Measurements from ENCODE around the gene ZNF639.
A peak's percentile ranks its signal among the peaks of the same experiment; 100 is the strongest.
"Not testable (repeated sequence)": the region's sequence is repeated elsewhere in the genome, so short reads cannot be mapped to it uniquely, and the experiment has no call there.

The ZNF639 gene, protein sequence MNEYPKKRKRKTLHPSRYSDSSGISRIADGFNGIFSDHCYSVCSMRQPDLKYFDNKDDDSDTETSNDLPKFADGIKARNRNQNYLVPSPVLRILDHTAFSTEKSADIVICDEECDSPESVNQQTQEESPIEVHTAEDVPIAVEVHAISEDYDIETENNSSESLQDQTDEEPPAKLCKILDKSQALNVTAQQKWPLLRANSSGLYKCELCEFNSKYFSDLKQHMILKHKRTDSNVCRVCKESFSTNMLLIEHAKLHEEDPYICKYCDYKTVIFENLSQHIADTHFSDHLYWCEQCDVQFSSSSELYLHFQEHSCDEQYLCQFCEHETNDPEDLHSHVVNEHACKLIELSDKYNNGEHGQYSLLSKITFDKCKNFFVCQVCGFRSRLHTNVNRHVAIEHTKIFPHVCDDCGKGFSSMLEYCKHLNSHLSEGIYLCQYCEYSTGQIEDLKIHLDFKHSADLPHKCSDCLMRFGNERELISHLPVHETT

DNA sequence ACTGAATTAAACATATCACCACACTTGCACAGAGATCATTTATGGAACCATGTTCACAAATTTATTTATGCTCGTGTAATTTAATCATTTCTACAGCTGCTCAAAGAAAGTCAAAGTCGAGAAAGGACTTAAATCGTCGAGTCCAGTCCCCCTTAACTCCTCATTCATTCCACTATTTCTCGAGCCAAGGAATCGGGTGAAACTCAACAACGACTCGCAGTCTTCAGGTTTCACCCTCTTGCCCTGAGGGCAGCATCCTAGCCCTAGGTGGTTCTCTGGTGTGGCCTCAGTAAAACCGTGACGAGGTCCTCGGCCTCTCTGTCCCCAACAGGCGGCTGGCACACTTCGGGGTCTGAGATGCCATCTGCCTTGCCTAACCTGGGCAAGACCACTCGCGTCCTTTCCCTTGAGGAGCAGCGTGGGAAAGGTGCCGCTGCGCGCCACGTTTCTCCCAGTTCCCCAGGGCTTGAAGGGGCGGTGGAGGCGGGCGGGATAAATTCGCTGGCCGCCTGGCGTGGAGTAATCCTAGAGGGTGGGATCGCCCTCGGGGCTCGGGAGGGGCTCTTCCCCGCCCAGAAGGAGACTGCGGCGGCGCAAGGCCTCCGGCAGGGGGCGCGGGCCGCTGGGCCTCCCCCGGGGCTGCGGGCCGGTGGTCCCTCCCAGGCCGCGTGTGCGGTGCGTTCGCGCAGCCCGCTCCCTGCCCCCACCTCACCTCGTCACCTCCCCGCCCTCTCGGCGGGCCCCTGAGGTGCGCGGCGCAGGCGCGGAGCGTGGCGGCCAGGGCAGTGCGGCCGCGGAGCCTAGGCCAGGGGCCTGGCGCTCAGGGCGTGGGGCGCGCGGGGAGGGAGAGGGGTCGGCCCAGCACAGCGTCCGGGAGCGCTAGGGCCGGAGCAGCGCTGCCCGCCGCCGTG is at the start of gene ZNF639:
Gene ZNF639, plus strand, starts transcription at position 746 of the 911 bp plus-strand sequence. CDS start 5,263 bp downstream, outside the sequence.
- TF ChIP-seq, protein P1, sequence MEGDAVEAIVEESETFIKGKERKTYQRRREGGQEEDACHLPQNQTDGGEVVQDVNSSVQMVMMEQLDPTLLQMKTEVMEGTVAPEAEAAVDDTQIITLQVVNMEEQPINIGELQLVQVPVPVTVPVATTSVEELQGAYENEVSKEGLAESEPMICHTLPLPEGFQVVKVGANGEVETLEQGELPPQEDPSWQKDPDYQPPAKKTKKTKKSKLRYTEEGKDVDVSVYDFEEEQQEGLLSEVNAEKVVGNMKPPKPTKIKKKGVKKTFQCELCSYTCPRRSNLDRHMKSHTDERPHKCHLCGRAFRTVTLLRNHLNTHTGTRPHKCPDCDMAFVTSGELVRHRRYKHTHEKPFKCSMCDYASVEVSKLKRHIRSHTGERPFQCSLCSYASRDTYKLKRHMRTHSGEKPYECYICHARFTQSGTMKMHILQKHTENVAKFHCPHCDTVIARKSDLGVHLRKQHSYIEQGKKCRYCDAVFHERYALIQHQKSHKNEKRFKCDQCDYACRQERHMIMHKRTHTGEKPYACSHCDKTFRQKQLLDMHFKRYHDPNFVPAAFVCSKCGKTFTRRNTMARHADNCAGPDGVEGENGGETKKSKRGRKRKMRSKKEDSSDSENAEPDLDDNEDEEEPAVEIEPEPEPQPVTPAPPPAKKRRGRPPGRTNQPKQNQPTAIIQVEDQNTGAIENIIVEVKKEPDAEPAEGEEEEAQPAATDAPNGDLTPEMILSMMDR (IDR thresholded peaks at IDR 0.05; ENCODE audit: borderline replicate concordance, extremely low read depth, low read length, poor library complexity, severe bottlenecking), result peak; percentile 77
- no peak for TF ChIP-seq EZH2 (IDR thresholded peaks at IDR 0.05; ENCODE audit: borderline replicate concordance, low read depth, low read length, severe bottlenecking)
- peak; percentile 86 for ATAC-seq (ENCODE audit: insufficient read depth, low read depth)
- Histone ChIP-seq H3K36me3 (ENCODE audit: insufficient read depth, low read length) (peaks cover 30% of the 10 kb centered on the region), H3K27ac (ENCODE audit: low read length) (peak within 1 kb of the TSS; percentile 85), H3K9me3 (ENCODE audit: insufficient read depth, low read length, severe bottlenecking) (no peaks in the 10 kb centered on the region), H3K4me2 (ENCODE audit: insufficient read depth, low read length) (peak within 1 kb of the TSS; percentile 79), H3K4me3 (ENCODE audit: low read depth in 1 of 2, low read length in 2 of 2) (peak within 1 kb of the TSS; percentile 33 to 86), H3K9ac (ENCODE audit: low read depth, low read length) (peak within 1 kb of the TSS; percentile 94), H3K79me2 (ENCODE audit: insufficient read depth, low read length) (peaks cover 47% of the 10 kb centered on the region), H3K4me1 (ENCODE audit: insufficient read depth, low read length) (peaks cover 37% of the 10 kb centered on the region), H3K27me3 (ENCODE audit: insufficient read depth, low read length, poor library complexity) (no peaks in the 10 kb centered on the region), H4K20me1 (ENCODE audit: insufficient read depth, low read length) (peaks cover 15% of the 10 kb centered on the region; the same call in 1 of the 2 replicates), H2AFZ (ENCODE audit: low read depth, low read length) (peak within 1 kb of the TSS; percentile 89)
- peak; percentile 86 for DNase-seq

DNA sequence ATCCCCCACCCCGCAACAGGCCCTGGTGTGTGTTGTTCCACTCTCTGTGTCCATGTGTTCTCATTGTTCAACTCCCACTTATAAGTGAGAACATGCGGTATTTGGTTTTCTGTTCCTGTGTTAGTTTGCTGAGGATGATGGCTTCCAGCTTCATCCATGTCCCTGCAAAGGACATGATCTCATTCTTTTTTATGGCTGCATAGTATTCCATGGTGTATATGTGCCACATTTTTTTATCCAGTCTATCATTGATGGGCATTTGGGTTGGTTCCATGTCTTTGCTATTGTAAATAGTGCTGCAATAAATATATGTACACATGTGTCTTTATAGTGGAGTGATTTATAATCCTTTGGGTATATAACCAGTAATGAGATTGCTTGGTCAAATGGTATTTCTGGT is 48.4 kb upstream of the ZNF639 start:
- not testable (repeated sequence) for H3K27ac ChIP-seq (ENCODE audit: low read length); H3K4me2 ChIP-seq (ENCODE audit: insufficient read depth, low read length); H3K9me3 ChIP-seq (ENCODE audit: insufficient read depth, low read length, severe bottlenecking); H3K4me1 ChIP-seq (ENCODE audit: insufficient read depth, low read length); DNase-seq; H3K27me3 ChIP-seq (ENCODE audit: insufficient read depth, low read length, poor library complexity); H2AFZ ChIP-seq (ENCODE audit: low read depth, low read length); H3K79me2 ChIP-seq (ENCODE audit: insufficient read depth, low read length); ATAC-seq (ENCODE audit: insufficient read depth, low read depth); H3K9ac ChIP-seq (ENCODE audit: low read depth, low read length); H3K4me3 ChIP-seq (ENCODE audit: low read depth in 1 of 2, low read length in 2 of 2); H3K36me3 ChIP-seq (ENCODE audit: insufficient read depth, low read length); H4K20me1 ChIP-seq (ENCODE audit: insufficient read depth, low read length)

DNA sequence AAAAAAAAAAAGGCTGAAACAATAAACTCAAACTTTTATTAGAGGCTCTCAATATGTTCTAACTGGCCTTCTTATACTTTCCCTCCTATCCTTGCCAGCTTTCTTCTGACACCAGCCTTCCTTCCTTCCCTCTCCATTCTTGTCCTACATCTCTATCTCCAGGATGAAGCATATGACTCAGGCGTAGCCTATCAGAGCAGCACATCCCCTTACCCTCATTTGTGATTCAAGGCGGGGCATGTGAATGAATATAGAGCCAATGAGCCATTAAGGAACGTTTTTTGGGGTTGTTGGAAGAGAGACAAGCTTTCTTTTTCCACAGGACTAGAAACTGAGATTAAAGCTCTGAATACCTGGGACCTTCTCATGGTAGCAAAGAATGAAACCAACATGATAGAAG is 46.8 kb upstream of the ZNF639 start:
- H3K4me1 ChIP-seq (ENCODE audit: insufficient read depth, low read length), result no peaks in the 10 kb centered on the region
- H2AFZ ChIP-seq (ENCODE audit: low read depth, low read length), result no peak overlapping the region; the same call in 1 of the 2 replicates
- peaks cover 3% of the 10 kb centered on the region for H3K27me3 ChIP-seq (ENCODE audit: insufficient read depth, low read length, poor library complexity)
- no peak overlapping the region for H3K9ac ChIP-seq (ENCODE audit: low read depth, low read length)
- no peaks in the 10 kb centered on the region for H3K36me3 ChIP-seq (ENCODE audit: insufficient read depth, low read length)
- H3K4me3 ChIP-seq (ENCODE audit: low read depth in 1 of 2, low read length in 2 of 2), result no peak overlapping the region
- H3K79me2 ChIP-seq (ENCODE audit: insufficient read depth, low read length), result no peaks in the 10 kb centered on the region
- no peaks in the 10 kb centered on the region for H4K20me1 ChIP-seq (ENCODE audit: insufficient read depth, low read length)
- H3K9me3 ChIP-seq (ENCODE audit: insufficient read depth, low read length, severe bottlenecking), result no peaks in the 10 kb centered on the region
- H3K4me2 ChIP-seq (ENCODE audit: insufficient read depth, low read length), result no peak overlapping the region
- H3K27ac ChIP-seq (ENCODE audit: low read length), result no peak overlapping the region
- ATAC-seq (ENCODE audit: insufficient read depth, low read depth) (no peak), DNase-seq (no peak)
- TF ChIP-seq, protein P1 (IDR thresholded peaks at IDR 0.05; ENCODE audit: borderline replicate concordance, extremely low read depth, low read length, poor library complexity, severe bottlenecking), result no peak
- TF ChIP-seq EZH2 (IDR thresholded peaks at IDR 0.05; ENCODE audit: borderline replicate concordance, low read depth, low read length, severe bottlenecking), result no peak

Measured in DND-41 (cell line).